ENCODE measurements around the gene KLHDC3. TPM values are rescaled to one million over a fixed set of nuclear protein-coding genes. Genes with fewer than 3 reads are reported as not detected.

Gene KLHDC3
- total and polyA plus RNA-seq, 2 of the 13 experiments (the other 11 are each of a cell fraction or from before 2014, with no cell fraction given), result 78.3 to 91.5 TPM

GRCh38 chr6:43053545-43054205, 39.6 kb downstream of the KLHDC3 start, which contains the start of gene CUL7 (continued):
- TF ChIP-seq HMGXB3 (CRISPR knock-in tag; IDR thresholded peaks at IDR 0.05; ENCODE audit: borderline replicate concordance), result peak; percentile 88; the same call in 1 of the 2 replicates
- TF ChIP-seq PREB (CRISPR knock-in tag; IDR thresholded peaks at IDR 0.05), result no peak
- 0 out of 2 replicates have a peak, but pooled peaks have one; percentile 22 for TF ChIP-seq ZNF780A (CRISPR knock-in tag; IDR thresholded peaks at IDR 0.05)
- TF ChIP-seq TSC22D2 (CRISPR knock-in tag; IDR thresholded peaks at IDR 0.05; ENCODE audit: borderline replicate concordance), result peak; percentile 90; the same call in 1 of the 2 replicates
- TF ChIP-seq ZNF20 (CRISPR knock-in tag; IDR thresholded peaks at IDR 0.05), result no peak
- peak; percentile 64; the same call in 1 of the 2 replicates for TF ChIP-seq TFDP1 (CRISPR knock-in tag; IDR thresholded peaks at IDR 0.05; ENCODE audit: borderline replicate concordance)
- peak; percentile 21; the same call in 1 of the 2 replicates for TF ChIP-seq JUN (CRISPR knock-in tag; IDR thresholded peaks at IDR 0.05)
- peak; percentile 98 for TF ChIP-seq AKAP8 (CRISPR knock-in tag; IDR thresholded peaks at IDR 0.05)
- TF ChIP-seq LRRFIP1 (CRISPR knock-in tag; conservative IDR thresholded peaks at IDR 0.05), result peak; percentile 88; the same call in 1 of the 2 replicates
- peak; percentile 64; the same call in 1 of the 2 replicates for TF ChIP-seq SNAPC4 (CRISPR knock-in tag; IDR thresholded peaks at IDR 0.05)
- TF ChIP-seq ATF2 (CRISPR knock-in tag; IDR thresholded peaks at IDR 0.05), result peak; percentile 71
